HepG2 (cell line): ENCODE results near the gene FOXN3. TPM values are rescaled to one million over a fixed set of nuclear protein-coding genes. Genes with fewer than 3 reads are reported as not detected.

Experiments
- DPF2 ChIP-seq: sonication (generic); formaldehyde crosslinking; IDR thresholded peaks from 2 replicates; pipeline ENCODE4 v1.4.0; 2020; ENCODE audit warnings: mild to moderate bottlenecking, low read depth, missing genetic modification reagents, borderline replicate concordance
- EP300 ChIP-seq, 3 experiments: sonication (generic) in 1 of 3; formaldehyde crosslinking in 1 of 3; IDR thresholded peaks; 2 replicates each; pipeline versions ENCODE4 v1.5.1 to v1.6.1; 2011 to 2020; ENCODE audit warnings: low read depth in 2 of 3, low read length in 2 of 3, borderline replicate concordance in 1 of 3, improper control_type of control experiment in 1 of 3, mild to moderate bottlenecking in 1 of 3, missing genetic modification reagents in 1 of 3, moderate library complexity in 1 of 3
- FOSL2 ChIP-seq: sonication (generic); formaldehyde crosslinking; IDR thresholded peaks from 2 replicates; pipeline ENCODE4 v1.4.0; 2020; ENCODE audit warnings: missing genetic modification reagents
- HHEX ChIP-seq: IDR thresholded peaks from 2 replicates; pipeline ENCODE4 v1.6.1; 2016; ENCODE audit warnings: control low read depth
- KDM5A ChIP-seq: fragments of 200-600 bp; sonication (generic); IDR thresholded peaks from 2 replicates; pipeline ENCODE4 v1.7.0; 2018; ENCODE audit warnings: antibody characterized with exemption, mild to moderate bottlenecking, low read length, borderline replicate concordance
- KLF12 ChIP-seq: sonication (generic); formaldehyde crosslinking; IDR thresholded peaks from 2 replicates; pipeline ENCODE4 v1.4.0; 2020; ENCODE audit warnings: missing genetic modification reagents, borderline replicate concordance
- RNF2 ChIP-seq: fragments of 450-650 bp; conservative IDR thresholded peaks from 2 replicates; pipeline ENCODE4 v1.6.1; 2016; ENCODE audit warnings: low read depth
- TARDBP ChIP-seq: sonication (generic); formaldehyde crosslinking; IDR thresholded peaks from 2 replicates; pipeline ENCODE4 v1.8.0; 2022; ENCODE audit warnings: mild to moderate bottlenecking, missing genetic modification reagents
- TCF12 ChIP-seq, 2 experiments: fragments of 450-650 bp in 1 of 2; sonication (generic) in 1 of 2; formaldehyde crosslinking in 1 of 2; IDR thresholded peaks; 2 replicates each; pipeline versions ENCODE4 v1.6.1 to v1.8.0; 2017 to 2022; ENCODE audit warnings: antibody characterized with exemption in 1 of 2, mild to moderate bottlenecking in 1 of 2, missing genetic modification reagents in 1 of 2, moderate library complexity in 1 of 2
- U2AF1 ChIP-seq: fragments of 200-400 bp; formaldehyde crosslinking; optimal IDR thresholded peaks from 2 replicates; pipeline ENCODE3; 2017; ENCODE audit warnings: mild to moderate bottlenecking, low read depth, low read length
- UBTF ChIP-seq: sonication (generic); formaldehyde crosslinking; IDR thresholded peaks from 2 replicates; pipeline ENCODE4 v1.4.0; 2020; ENCODE audit warnings: mild to moderate bottlenecking, missing genetic modification reagents
- XBP1 ChIP-seq: sonication (generic); formaldehyde crosslinking; IDR thresholded peaks from 2 replicates; pipeline ENCODE4 v1.5.0; 2020; ENCODE audit warnings: missing genetic modification reagents
- ZFAT ChIP-seq: sonication (generic); formaldehyde crosslinking; conservative IDR thresholded peaks from 2 replicates; pipeline ENCODE4 v1.8.1; 2023; ENCODE audit warnings: missing genetic modification reagents, inconsistent platforms
- ZFP36 ChIP-seq: fragments of 150-350 bp; IDR thresholded peaks from 2 replicates; pipeline ENCODE4 v1.6.1; 2018; ENCODE audit warnings: borderline replicate concordance, low read length, low read depth; ENCODE audit not compliant: partially characterized antibody
- ZNF430 ChIP-seq: sonication (generic); formaldehyde crosslinking; IDR thresholded peaks from 2 replicates; pipeline ENCODE4 v1.9.0; 2021; ENCODE audit warnings: mild to moderate bottlenecking, missing genetic modification reagents
- ZNF691 ChIP-seq: sonication (generic); formaldehyde crosslinking; IDR thresholded peaks from 2 replicates; pipeline ENCODE4 v1.4.0; 2020; ENCODE audit warnings: missing genetic modification reagents, low read depth, mild to moderate bottlenecking, borderline replicate concordance
- polyA plus RNA-seq, 8 experiments: library from polyadenylated mRNA; depleted of rRNA in 3 of 8; stranded (reverse) in 7 of 8; unstranded in 1 of 8; fragments of >200 nt; fragmentation: Illumina TruSeq in 4 of 8; extraction: Trizol in 4 of 8; gene quantifications; 2 replicates each; pipeline versions ENCODE4 v1.2.1 to v1.2.3, GENCODE V29; 2011 to 2016; ENCODE audit warnings: low read depth in 4 of 8, missing spikeins in 1 of 8, mixed read lengths in 1 of 8; ENCODE audit not compliant: insufficient read depth in 1 of 8
- total RNA-seq, 5 experiments: library from RNA; depleted of rRNA; stranded (reverse); fragments of >200 nt; fragmentation: Illumina TruSeq; extraction: Trizol; gene quantifications; 2 replicates each; pipeline ENCODE4 v1.2.3, GENCODE V29; 2016; ENCODE audit warnings: low read depth in 1 of 5
- TF ChIP-seq, protein P1 (sequence below): sonication (generic); formaldehyde crosslinking; conservative IDR thresholded peaks from 2 replicates; pipeline ENCODE4 v1.4.0; 2020; ENCODE audit warnings: mild to moderate bottlenecking, missing genetic modification reagents, moderate library complexity
- TF ChIP-seq, protein P2 (sequence below): sonication (generic); formaldehyde crosslinking; IDR thresholded peaks from 2 replicates; pipeline ENCODE4 v1.4.0; 2020; ENCODE audit warnings: missing genetic modification reagents

Gene FOXN3
- total and polyA plus RNA-seq, 2 of the 13 experiments (the other 11 are each of a cell fraction or from before 2014, with no cell fraction given): 32.4 to 70.2 TPM

- TF ChIP-seq EP300 (IDR thresholded peaks at IDR 0.05; ENCODE audit: low read depth in 2 of 2, low read length in 2 of 2): peak; percentile 82 to 98; a peak in 3 of 4 replicates
- TF ChIP-seq EP300 (CRISPR knock-in tag; IDR thresholded peaks at IDR 0.05; ENCODE audit: borderline replicate concordance): peak; percentile 97
- TF ChIP-seq, protein P1, sequence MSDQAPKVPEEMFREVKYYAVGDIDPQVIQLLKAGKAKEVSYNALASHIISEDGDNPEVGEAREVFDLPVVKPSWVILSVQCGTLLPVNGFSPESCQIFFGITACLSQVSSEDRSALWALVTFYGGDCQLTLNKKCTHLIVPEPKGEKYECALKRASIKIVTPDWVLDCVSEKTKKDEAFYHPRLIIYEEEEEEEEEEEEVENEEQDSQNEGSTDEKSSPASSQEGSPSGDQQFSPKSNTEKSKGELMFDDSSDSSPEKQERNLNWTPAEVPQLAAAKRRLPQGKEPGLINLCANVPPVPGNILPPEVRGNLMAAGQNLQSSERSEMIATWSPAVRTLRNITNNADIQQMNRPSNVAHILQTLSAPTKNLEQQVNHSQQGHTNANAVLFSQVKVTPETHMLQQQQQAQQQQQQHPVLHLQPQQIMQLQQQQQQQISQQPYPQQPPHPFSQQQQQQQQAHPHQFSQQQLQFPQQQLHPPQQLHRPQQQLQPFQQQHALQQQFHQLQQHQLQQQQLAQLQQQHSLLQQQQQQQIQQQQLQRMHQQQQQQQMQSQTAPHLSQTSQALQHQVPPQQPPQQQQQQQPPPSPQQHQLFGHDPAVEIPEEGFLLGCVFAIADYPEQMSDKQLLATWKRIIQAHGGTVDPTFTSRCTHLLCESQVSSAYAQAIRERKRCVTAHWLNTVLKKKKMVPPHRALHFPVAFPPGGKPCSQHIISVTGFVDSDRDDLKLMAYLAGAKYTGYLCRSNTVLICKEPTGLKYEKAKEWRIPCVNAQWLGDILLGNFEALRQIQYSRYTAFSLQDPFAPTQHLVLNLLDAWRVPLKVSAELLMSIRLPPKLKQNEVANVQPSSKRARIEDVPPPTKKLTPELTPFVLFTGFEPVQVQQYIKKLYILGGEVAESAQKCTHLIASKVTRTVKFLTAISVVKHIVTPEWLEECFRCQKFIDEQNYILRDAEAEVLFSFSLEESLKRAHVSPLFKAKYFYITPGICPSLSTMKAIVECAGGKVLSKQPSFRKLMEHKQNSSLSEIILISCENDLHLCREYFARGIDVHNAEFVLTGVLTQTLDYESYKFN (CRISPR knock-in tag): peak; percentile 94
- TF ChIP-seq, protein P2, sequence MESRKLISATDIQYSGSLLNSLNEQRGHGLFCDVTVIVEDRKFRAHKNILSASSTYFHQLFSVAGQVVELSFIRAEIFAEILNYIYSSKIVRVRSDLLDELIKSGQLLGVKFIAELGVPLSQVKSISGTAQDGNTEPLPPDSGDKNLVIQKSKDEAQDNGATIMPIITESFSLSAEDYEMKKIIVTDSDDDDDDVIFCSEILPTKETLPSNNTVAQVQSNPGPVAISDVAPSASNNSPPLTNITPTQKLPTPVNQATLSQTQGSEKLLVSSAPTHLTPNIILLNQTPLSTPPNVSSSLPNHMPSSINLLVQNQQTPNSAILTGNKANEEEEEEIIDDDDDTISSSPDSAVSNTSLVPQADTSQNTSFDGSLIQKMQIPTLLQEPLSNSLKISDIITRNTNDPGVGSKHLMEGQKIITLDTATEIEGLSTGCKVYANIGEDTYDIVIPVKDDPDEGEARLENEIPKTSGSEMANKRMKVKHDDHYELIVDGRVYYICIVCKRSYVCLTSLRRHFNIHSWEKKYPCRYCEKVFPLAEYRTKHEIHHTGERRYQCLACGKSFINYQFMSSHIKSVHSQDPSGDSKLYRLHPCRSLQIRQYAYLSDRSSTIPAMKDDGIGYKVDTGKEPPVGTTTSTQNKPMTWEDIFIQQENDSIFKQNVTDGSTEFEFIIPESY: peak; percentile 72; the same call in 1 of the 2 replicates
- no peak for TF ChIP-seq XBP1 (CRISPR knock-in tag)
- peak; percentile 83 for TF ChIP-seq TARDBP
- TF ChIP-seq KDM5A: no peak
- peak; percentile 28; the same call in 1 of the 2 replicates for TF ChIP-seq ZNF430
- 0 out of 2 replicates have a peak, but pooled peaks have one; percentile 23 for TF ChIP-seq ZNF691
- TF ChIP-seq KLF12 (CRISPR knock-in tag): no peak
- peak; percentile 5 for TF ChIP-seq UBTF
- peak; percentile 87 for TF ChIP-seq FOSL2 (CRISPR knock-in tag)
- no peak for TF ChIP-seq RNF2
- no peak for TF ChIP-seq TCF12 (IDR thresholded peaks at IDR 0.05)
- peak; percentile 99 for TF ChIP-seq TCF12 (CRISPR knock-in tag; IDR thresholded peaks at IDR 0.05)
- no peak for TF ChIP-seq ZFAT (CRISPR knock-in tag)
- peak; percentile 94 for TF ChIP-seq DPF2
- TF ChIP-seq HHEX: peak; percentile 96
- no peak for TF ChIP-seq U2AF1
- peak; percentile 78 for TF ChIP-seq ZFP36
These were observed 65.3 kb downstream of the FOXN3 start (continued) for GRCh38 chr14:89351516-89352404.
